Endothelial cell of umbilical vein (primary cell): Measurements from ENCODE around the gene RAB7A.

Experiments used
- POLR2A ChIP-seq: IDR thresholded peaks from 2 replicates; pipeline ENCODE4 v1.6.1; 2012; ENCODE audit warnings: low read depth, mild to moderate bottlenecking, control low read depth, low read length
- POLR2AphosphoS5 ChIP-seq: IDR thresholded peaks from 2 replicates; pipeline ENCODE4 v1.6.1; 2012; ENCODE audit warnings: low read depth, mild to moderate bottlenecking, control low read depth, low read length, moderate library complexity; ENCODE audit not compliant: insufficient read depth
- TF ChIP-seq, protein P1 (sequence below), 2 donors: IDR thresholded peaks; 1 replicate in 1 of 2; 2 replicates in 1 of 2; pipeline ENCODE4 v1.5.1; 2011; ENCODE audit warnings: low read length in 2 of 2, mild to moderate bottlenecking in 2 of 2, moderate library complexity in 2 of 2, control low read depth in 1 of 2, inconsistent platforms in 1 of 2, low read depth in 1 of 2; ENCODE audit not compliant: insufficient read depth in 1 of 2; ENCODE audit errors: extremely low read depth in 1 of 2

DNA sequence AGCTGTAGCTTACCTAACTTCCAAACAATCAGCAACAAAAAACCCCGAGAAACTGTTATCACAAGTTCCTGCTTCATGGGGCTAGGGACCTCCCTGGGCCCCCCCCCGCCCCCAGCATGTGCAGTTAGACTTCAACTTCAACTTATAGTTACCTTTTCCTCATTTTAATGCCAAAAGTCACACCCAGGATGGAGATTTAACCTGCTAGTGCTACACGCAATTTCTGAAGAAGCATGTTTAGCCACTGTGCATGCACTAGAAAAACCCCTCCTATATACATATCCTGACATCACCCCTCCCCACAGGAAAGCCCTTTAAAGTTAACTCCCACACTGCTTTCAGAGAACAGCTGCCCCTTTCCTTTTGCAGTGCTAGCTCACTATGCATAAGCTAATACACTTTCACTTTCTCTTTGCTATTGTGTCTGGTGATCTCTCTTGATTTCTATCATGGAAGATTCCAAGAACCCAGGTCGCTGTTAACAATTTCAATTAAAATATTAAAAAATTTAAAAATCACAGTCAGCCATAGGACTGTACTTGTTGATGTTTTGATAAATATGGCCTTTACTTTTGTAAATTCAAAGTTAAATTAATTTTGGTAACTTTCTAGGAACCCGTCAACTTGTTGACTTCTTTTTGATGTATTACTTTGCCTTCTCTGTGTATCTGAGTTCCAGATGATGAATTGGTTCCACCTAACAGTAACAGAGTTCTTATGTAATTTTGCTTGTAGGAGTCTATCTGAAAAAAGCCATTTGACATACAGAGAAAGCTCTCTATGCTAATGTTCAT is 78.2 kb downstream of the RAB7A start:
- no peak for TF ChIP-seq POLR2AphosphoS5
- TF ChIP-seq, protein P1, sequence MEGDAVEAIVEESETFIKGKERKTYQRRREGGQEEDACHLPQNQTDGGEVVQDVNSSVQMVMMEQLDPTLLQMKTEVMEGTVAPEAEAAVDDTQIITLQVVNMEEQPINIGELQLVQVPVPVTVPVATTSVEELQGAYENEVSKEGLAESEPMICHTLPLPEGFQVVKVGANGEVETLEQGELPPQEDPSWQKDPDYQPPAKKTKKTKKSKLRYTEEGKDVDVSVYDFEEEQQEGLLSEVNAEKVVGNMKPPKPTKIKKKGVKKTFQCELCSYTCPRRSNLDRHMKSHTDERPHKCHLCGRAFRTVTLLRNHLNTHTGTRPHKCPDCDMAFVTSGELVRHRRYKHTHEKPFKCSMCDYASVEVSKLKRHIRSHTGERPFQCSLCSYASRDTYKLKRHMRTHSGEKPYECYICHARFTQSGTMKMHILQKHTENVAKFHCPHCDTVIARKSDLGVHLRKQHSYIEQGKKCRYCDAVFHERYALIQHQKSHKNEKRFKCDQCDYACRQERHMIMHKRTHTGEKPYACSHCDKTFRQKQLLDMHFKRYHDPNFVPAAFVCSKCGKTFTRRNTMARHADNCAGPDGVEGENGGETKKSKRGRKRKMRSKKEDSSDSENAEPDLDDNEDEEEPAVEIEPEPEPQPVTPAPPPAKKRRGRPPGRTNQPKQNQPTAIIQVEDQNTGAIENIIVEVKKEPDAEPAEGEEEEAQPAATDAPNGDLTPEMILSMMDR (IDR thresholded peaks at IDR 0.05; ENCODE audit: extremely low read depth in 1 of 2, insufficient read depth in 1 of 2, low read depth in 1 of 2, low read length in 2 of 2): no peak
- TF ChIP-seq POLR2A: no peak
